Measurements from ENCODE around the gene POLR2F. TPM values are rescaled to one million over a fixed set of nuclear protein-coding genes. Genes with fewer than 3 reads are reported as not detected.
"Not testable (repeated sequence)": the region's sequence is repeated elsewhere in the genome, so short reads cannot be mapped to it uniquely, and the experiment has no call there.

The POLR2F gene
- polyA plus RNA-seq, 6 donors from 2014 or later, result 113 to 131 (median 123) TPM

- H3K27ac Mint-ChIP-seq, result no peak overlapping the region
- no peak for DNase-seq
- no peak overlapping the region for H3K4me3 Mint-ChIP-seq
- ATAC-seq (ENCODE audit: low read depth in 2 of 2), result no peak
- H3K9me3 Mint-ChIP-seq, result no peaks in the 10 kb centered on the region
- H3K4me1 Mint-ChIP-seq, result peaks cover 2 to 11% (median 7%) of the 10 kb centered on the region in 3 donors
- H3K27me3 Mint-ChIP-seq, result no peaks in the 10 kb centered on the region
- H3K36me3 Mint-ChIP-seq, result peaks cover 0 to 31% of the 10 kb centered on the region in 2 donors
These were observed 17.4 kb downstream of the POLR2F start for GRCh38 chr22:37970864-37971263.

- H3K27ac Mint-ChIP-seq, result peak overlapping the region in 1 of 6 donors; percentile 93
These were observed 18.3 kb downstream of the POLR2F start for GRCh38 chr22:37971475-37972434.

GRCh38 chr22:37972527-37972926 lies 19.0 kb downstream of the POLR2F start:
- Mint-ChIP-seq H3K27ac (no peak overlapping the region), H3K9me3 (no peaks in the 10 kb centered on the region), H3K36me3 (peaks cover 0 to 26% of the 10 kb centered on the region in 2 donors), H3K4me3 (no peak overlapping the region), H3K4me1 (peaks cover 2 to 7% (median 7%) of the 10 kb centered on the region in 3 donors), H3K27me3 (no peaks in the 10 kb centered on the region)
- DNase-seq (no peak), ATAC-seq (ENCODE audit: low read depth in 2 of 2) (no peak)

More at GRCh38 chr22:37971475-37972434, 18.3 kb downstream of the POLR2F start:
- H3K36me3 Mint-ChIP-seq, result peaks cover 0 to 31% of the 10 kb centered on the region in 2 donors
- H3K4me1 Mint-ChIP-seq, result peaks cover 2 to 8% (median 7%) of the 10 kb centered on the region in 3 donors
- no peaks in the 10 kb centered on the region for H3K9me3 Mint-ChIP-seq
- ATAC-seq (ENCODE audit: low read depth in 2 of 2) (no peak), DNase-seq (no peak)
- H3K4me3 Mint-ChIP-seq, result no peak overlapping the region
- H3K27me3 Mint-ChIP-seq, result no peaks in the 10 kb centered on the region

GRCh38 chr22:37973271-37974170 lies 20.0 kb downstream of the POLR2F start:
- ATAC-seq (ENCODE audit: low read depth in 2 of 2) (no peak), DNase-seq (no peak)
- Mint-ChIP-seq H3K27ac (no peak overlapping the region), H3K4me3 (no peak overlapping the region), H3K9me3 (no peaks in the 10 kb centered on the region), H3K27me3 (no peaks in the 10 kb centered on the region), H3K36me3 (peaks cover 0 to 16% of the 10 kb centered on the region in 2 donors), H3K4me1 (peaks cover 0 to 10% (median 7%) of the 10 kb centered on the region in 3 donors)

- peaks cover 0 to 10% (median 7%) of the 10 kb centered on the region in 3 donors for H3K4me1 Mint-ChIP-seq
- peaks cover 0 to 16% of the 10 kb centered on the region in 2 donors for H3K36me3 Mint-ChIP-seq
- ATAC-seq (ENCODE audit: low read depth in 2 of 2) (no peak), DNase-seq (no peak)
- no peaks in the 10 kb centered on the region for H3K9me3 Mint-ChIP-seq
- no peak overlapping the region for H3K4me3 Mint-ChIP-seq
- no peak overlapping the region for H3K27ac Mint-ChIP-seq
- H3K27me3 Mint-ChIP-seq, result no peaks in the 10 kb centered on the region
These were observed 21.7 kb downstream of the POLR2F start for GRCh38 chr22:37975153-37975552.

- peaks cover 0 to 16% of the 10 kb centered on the region in 2 donors for H3K36me3 Mint-ChIP-seq
- not testable (repeated sequence) for H3K27ac Mint-ChIP-seq; ATAC-seq (ENCODE audit: low read depth in 2 of 2); H3K27me3 Mint-ChIP-seq; DNase-seq; H3K9me3 Mint-ChIP-seq; H3K4me1 Mint-ChIP-seq; H3K4me3 Mint-ChIP-seq
These were observed 22.5 kb downstream of the POLR2F start for GRCh38 chr22:37976022-37976421.

- Mint-ChIP-seq H3K4me1 (peaks cover 0 to 10% (median 7%) of the 10 kb centered on the region in 3 donors), H3K27me3 (no peaks in the 10 kb centered on the region), H3K36me3 (peaks cover 0 to 16% of the 10 kb centered on the region in 2 donors), H3K27ac (no peak overlapping the region), H3K9me3 (no peaks in the 10 kb centered on the region), H3K4me3 (no peak overlapping the region)
- ATAC-seq (ENCODE audit: low read depth in 2 of 2) (no peak), DNase-seq (no peak)
These were observed 23.0 kb downstream of the POLR2F start for GRCh38 chr22:37976547-37976946.

- peaks cover 0 to 7% of the 10 kb centered on the region in 2 donors for H3K36me3 Mint-ChIP-seq
- no peaks in the 10 kb centered on the region for H3K27me3 Mint-ChIP-seq
- H3K9me3 Mint-ChIP-seq, result no peaks in the 10 kb centered on the region
- H3K27ac Mint-ChIP-seq, result no peak overlapping the region
- H3K4me1 Mint-ChIP-seq, result peaks cover 0 to 8% (median 0%) of the 10 kb centered on the region in 3 donors
- H3K4me3 Mint-ChIP-seq, result no peak overlapping the region
- ATAC-seq (ENCODE audit: low read depth in 2 of 2) (no peak), DNase-seq (no peak)
These were observed 26.3 kb downstream of the POLR2F start for GRCh38 chr22:37979782-37980181.

GRCh38 chr22:37981282-37982011 lies 27.9 kb downstream of the POLR2F start:
- no peak for ATAC-seq (ENCODE audit: low read depth in 2 of 2)
- H3K27ac Mint-ChIP-seq, result peak overlapping the region in 1 of 6 donors; percentile 70
- peaks cover 0 to 6% (median 0%) of the 10 kb centered on the region in 3 donors for H3K4me1 Mint-ChIP-seq
- H3K4me3 Mint-ChIP-seq, result no peak overlapping the region
- no peaks in the 10 kb centered on the region for H3K36me3 Mint-ChIP-seq
- no peaks in the 10 kb centered on the region for H3K27me3 Mint-ChIP-seq
- DNase-seq, result no peak
- H3K9me3 Mint-ChIP-seq, result no peaks in the 10 kb centered on the region

GRCh38 chr22:37982151-37982785 lies 28.8 kb downstream of the POLR2F start:
- H3K27me3 Mint-ChIP-seq, result no peaks in the 10 kb centered on the region
- H3K4me3 Mint-ChIP-seq, result no peak overlapping the region
- H3K36me3 Mint-ChIP-seq, result no peaks in the 10 kb centered on the region
- no peaks in the 10 kb centered on the region for H3K9me3 Mint-ChIP-seq
- H3K27ac Mint-ChIP-seq, result peak overlapping the region in 2 of 6 donors; percentile 53 to 86
- ATAC-seq (ENCODE audit: low read depth in 2 of 2) (no peak), DNase-seq (no peak)
- H3K4me1 Mint-ChIP-seq, result peaks cover 0 to 6% (median 0%) of the 10 kb centered on the region in 3 donors

- ATAC-seq (ENCODE audit: low read depth in 2 of 2), result no peak
These were observed 29.7 kb downstream of the POLR2F start for GRCh38 chr22:37982938-37983859.

More at GRCh38 chr22:37982938-37983859, 29.7 kb downstream of the POLR2F start:
- Mint-ChIP-seq H3K27ac (no peak overlapping the region), H3K9me3 (no peaks in the 10 kb centered on the region), H3K27me3 (no peaks in the 10 kb centered on the region), H3K4me3 (no peak overlapping the region), H3K36me3 (no peaks in the 10 kb centered on the region), H3K4me1 (no peaks in the 10 kb centered on the region)
- no peak for DNase-seq
